Rectal smooth muscle tissue (tissue), 1 donor: ENCODE data around the gene TBC1D22A.

Experiments used
- H3K27ac ChIP-seq: one replicate; pipeline ENCODE4 v1.7.0; 2013; ENCODE audit warnings: low read depth, low read length, inconsistent platforms
- H3K27me3 ChIP-seq: one replicate; pipeline ENCODE4 v1.7.0; 2013; ENCODE audit warnings: low read length; ENCODE audit not compliant: control insufficient read depth, insufficient read depth
- H3K36me3 ChIP-seq: one replicate; pipeline ENCODE4 v1.7.0; 2013; ENCODE audit warnings: low read length; ENCODE audit not compliant: control insufficient read depth, insufficient read depth
- H3K4me1 ChIP-seq: one replicate; pipeline ENCODE4 v1.7.0; 2013; ENCODE audit warnings: low read length; ENCODE audit not compliant: control insufficient read depth, insufficient read depth
- H3K4me3 ChIP-seq: one replicate; pipeline ENCODE4 v1.7.0; 2013; ENCODE audit warnings: low read length
- H3K9ac ChIP-seq: one replicate; pipeline ENCODE4 v1.7.0; 2013; ENCODE audit warnings: low read length

The TBC1D22A gene

DNA sequence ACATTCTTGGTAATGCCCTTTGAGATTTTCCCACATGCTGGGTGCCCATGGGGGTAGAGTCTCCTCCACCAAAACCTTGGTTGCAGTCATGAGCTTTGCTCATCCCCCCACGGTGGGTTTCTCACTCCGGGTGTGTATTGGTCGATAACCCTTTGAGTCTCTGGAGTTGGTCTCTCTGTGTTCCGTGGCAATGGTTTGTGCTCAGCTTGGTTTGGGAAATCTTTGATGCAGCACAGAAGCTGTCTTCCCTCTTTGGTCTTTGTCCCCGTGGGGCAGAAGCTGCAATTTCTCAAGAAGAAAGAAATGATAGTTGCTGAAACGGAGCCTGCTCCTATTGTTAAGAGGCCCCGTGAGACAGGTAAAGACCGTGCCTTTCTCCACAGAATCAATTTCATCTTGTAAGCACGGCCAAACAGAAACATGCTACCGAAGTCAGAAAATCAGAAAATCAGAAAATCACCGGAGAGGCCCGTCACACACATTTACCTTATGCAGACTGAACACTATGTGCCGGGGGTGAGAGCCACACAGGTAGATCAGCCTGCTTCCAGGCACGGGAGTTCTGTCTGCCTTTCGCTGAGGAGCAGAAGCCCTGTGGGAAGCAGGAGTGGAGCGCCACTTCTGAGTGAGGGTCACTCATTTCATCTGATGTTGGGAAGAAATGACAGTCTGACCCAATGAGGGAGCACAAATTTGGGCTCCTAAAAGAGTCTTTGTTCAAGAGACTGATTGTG is 186.1 kb downstream of the TBC1D22A start:
- H3K4me3 ChIP-seq = no peak overlapping the region
- no peaks in the 10 kb centered on the region for H3K27me3 ChIP-seq
- no peaks in the 10 kb centered on the region for H3K36me3 ChIP-seq
- H3K27ac ChIP-seq = no peak overlapping the region
- H3K4me1 ChIP-seq = no peaks in the 10 kb centered on the region
- H3K9ac ChIP-seq = no peak overlapping the region

DNA sequence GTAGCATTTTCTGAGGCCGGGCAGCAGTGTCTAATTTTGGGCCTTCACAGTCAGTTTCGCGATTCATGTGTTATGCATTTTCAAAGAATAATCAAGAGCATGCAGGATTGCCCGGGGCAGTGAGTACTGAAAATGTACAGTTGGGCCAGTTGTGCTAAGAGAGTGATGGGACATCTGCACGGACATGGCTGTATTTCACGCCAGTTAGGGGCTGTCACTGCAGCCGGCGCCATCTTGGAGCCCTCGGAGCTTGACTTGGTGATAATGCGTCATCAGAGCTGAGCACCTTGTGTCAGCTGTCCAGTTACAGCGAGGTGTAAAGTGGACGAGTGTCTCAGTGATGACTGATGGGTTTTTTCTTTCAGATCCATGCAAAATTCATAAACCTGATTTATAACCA is 188.9 kb downstream of the TBC1D22A start:
- H3K9ac ChIP-seq = no peak overlapping the region
- no peaks in the 10 kb centered on the region for H3K36me3 ChIP-seq
- H3K4me3 ChIP-seq = no peak overlapping the region
- no peaks in the 10 kb centered on the region for H3K4me1 ChIP-seq
- no peaks in the 10 kb centered on the region for H3K27me3 ChIP-seq
- no peak overlapping the region for H3K27ac ChIP-seq

DNA sequence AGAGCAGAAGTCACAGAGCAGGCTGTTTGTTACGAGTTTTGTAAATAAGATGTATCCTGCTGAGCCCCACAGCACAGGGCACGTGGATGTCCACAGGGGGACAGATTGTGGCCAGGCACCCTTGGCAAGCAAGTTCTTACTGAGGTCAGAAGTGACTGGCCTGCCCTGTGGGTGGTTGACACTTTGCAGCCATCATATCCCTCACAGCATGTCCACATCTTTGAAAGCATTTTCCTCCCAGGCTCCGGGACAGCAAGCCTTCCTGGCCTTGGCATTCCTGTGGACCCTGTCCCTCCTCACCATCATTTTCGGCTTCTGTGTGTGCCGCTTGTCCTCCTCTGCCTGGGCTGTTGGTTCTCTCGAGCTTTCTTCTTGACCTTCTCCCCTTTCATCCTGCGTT is 189.5 kb downstream of the TBC1D22A start:
- Histone ChIP-seq H3K27ac (no peak overlapping the region), H3K27me3 (no peaks in the 10 kb centered on the region), H3K4me3 (no peak overlapping the region), H3K4me1 (no peaks in the 10 kb centered on the region), H3K36me3 (no peaks in the 10 kb centered on the region), H3K9ac (no peak overlapping the region)

DNA sequence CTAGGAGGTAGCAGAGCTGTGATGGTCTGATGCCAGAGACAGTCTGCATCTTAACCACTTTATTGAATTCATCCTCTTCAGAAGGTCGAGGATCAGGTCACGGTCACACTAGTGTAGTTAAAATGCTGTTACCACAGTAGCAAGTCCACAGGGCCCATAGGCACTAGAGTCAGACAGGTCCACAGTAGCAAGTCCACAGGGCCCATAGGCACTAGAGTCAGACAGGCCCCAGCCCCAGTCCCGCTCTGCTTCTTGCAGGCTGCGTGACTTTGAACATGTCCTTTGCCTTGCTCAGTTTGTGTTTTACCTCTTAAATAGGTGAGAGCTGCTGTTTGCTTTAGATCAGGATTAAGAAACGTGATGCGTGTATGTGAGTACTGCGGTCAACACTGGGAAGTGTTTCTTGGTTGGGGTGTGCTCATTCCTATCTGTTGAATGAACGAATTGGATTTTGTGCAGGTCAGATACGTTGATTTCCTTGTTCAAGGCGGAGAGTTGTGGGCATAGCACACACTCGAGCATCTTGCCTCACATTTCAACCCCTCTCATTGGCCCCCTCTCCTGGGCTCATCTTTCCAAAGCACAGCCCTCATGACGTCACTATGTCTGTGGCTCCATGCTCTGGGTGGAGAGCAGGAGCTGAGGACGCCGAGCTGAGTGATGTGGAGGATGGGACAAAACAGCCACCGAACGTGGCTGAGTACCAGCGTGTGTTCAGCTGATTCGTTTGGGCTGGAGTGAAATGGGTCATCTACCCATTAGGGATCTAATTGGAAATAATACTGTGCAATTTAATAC is 191.7 kb downstream of the TBC1D22A start:
- no peaks in the 10 kb centered on the region for H3K36me3 ChIP-seq
- H3K9ac ChIP-seq = no peak overlapping the region
- H3K27me3 ChIP-seq = no peaks in the 10 kb centered on the region
- no peak overlapping the region for H3K4me3 ChIP-seq
- no peaks in the 10 kb centered on the region for H3K4me1 ChIP-seq
- no peak overlapping the region for H3K27ac ChIP-seq

DNA sequence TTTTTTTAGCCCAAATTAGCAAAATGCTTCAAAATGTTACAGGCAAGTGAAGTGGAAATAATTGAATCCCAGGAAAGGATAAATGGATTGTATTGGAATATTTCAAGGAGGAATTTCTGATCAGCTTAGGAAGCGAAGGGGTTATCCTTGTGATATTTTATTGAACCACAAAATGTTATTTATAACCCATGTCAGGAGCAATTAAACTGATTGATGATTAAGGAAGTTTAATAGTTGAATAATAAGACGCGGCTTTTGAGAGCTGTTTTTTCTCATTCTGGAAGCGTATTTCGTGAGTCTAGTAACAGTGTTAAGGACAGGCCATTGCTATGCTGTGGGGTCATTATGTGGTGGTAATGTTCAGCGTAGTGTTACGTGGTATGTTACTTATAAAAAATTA is 192.3 kb downstream of the TBC1D22A start:
- H3K27me3 ChIP-seq = no peaks in the 10 kb centered on the region
- no peak overlapping the region for H3K4me3 ChIP-seq
- no peaks in the 10 kb centered on the region for H3K4me1 ChIP-seq
- H3K27ac ChIP-seq = no peak overlapping the region
- H3K9ac ChIP-seq = no peak overlapping the region
- H3K36me3 ChIP-seq = no peaks in the 10 kb centered on the region

DNA sequence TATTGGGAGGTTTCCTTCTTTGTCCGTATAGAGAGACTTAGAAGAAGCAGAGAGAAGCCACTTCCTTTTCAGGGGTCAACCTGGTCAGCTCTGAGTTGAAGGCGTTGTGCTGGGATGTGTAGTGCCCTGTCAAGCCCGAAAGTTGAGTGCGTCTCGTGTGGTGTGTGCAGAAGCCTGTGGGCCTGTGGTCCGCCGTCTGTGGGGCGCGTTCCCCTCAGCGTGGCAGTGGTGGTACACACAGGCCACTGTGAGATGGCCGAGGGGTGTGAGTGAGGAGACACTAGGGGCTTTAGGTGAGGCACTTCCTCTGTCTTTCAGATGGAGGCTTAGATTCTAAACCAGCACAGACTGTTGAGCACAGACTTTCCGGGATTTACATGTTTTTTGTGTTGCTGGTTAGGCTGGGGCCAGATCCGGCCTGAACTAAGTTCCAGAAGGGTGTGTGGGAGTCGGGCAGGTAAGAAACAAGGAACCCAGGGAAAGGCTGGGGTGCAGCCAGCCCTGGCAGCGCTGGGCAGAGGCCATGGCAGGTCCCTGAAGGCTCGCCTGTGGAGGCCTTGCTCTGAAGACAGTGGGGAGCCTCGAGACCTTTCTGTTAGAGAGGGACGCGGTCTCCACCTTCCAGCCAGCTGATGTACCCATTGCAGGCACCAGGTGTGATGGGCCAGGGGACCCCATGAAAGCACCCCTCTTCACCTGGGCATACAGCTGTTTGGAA is 194.2 kb downstream of the TBC1D22A start:
- no peaks in the 10 kb centered on the region for H3K36me3 ChIP-seq
- H3K4me3 ChIP-seq = no peak overlapping the region
- H3K9ac ChIP-seq = no peak overlapping the region
- no peaks in the 10 kb centered on the region for H3K27me3 ChIP-seq
- no peaks in the 10 kb centered on the region for H3K4me1 ChIP-seq
- no peak overlapping the region for H3K27ac ChIP-seq

DNA sequence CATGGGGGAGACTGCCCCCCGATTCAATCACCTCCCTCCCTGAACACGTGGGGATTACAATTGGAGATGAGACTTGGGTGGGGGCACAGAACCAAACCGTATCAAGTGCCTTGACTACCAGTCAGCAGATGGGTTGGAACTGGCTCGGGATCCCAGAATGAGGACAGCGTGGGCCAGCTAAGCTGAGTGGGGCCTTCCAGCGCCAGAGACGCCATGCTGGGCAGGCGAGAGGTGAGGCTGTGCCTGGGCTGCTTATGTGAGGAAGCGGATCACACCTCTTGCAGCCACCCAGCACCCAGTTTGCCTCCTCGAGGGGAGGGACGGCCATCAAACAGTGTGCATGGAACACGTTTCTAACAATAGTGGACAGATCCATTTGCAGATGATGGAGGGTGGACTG is 195.1 kb downstream of the TBC1D22A start:
- no peak overlapping the region for H3K4me3 ChIP-seq
- H3K27me3 ChIP-seq = no peaks in the 10 kb centered on the region
- no peaks in the 10 kb centered on the region for H3K36me3 ChIP-seq
- H3K4me1 ChIP-seq = no peaks in the 10 kb centered on the region
- no peak overlapping the region for H3K9ac ChIP-seq
- H3K27ac ChIP-seq = no peak overlapping the region

DNA sequence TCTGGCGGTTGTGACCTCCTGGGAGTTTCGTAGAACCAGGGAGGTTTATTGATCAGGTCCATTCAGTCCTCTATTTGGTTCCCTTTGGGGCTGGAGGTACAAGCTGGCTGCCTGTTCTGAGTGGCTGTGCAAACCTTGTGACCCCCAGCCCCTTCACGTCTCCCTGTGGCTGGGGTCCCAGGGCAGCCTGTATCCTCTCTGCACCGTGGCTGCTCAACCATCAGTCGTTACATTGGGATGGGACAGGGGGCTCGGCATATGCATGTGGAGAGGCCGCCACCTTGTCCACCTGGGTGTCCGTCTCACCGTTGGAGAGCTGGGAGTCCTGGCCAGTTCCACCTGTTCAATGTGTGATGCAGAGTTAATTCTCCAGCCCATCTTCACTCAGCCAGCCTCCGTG is 195.7 kb downstream of the TBC1D22A start:
- Histone ChIP-seq H3K9ac (no peak overlapping the region), H3K27ac (no peak overlapping the region), H3K4me1 (no peaks in the 10 kb centered on the region), H3K36me3 (no peaks in the 10 kb centered on the region), H3K27me3 (no peaks in the 10 kb centered on the region), H3K4me3 (no peak overlapping the region)

DNA sequence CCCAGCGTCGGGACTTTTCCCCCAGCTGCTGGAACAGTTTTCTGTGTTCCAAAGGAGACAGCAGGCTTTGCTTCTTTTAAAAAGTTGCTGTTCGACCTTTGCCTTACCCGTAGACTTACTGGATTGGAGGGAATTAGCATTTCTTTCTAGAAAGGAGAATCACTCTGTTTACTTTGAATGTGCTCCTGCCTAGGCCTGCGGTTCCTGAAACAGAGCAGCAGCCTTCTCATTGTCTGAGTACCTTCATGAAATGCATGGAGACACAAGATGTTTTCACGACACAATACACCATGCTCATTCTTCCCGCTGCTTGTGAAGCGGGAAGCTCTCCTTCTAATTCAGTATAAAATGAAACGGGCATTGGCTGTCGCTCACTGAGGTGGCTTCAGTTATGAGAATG is 196.2 kb downstream of the TBC1D22A start:
- Histone ChIP-seq H3K27ac (no peak overlapping the region), H3K4me3 (no peak overlapping the region), H3K9ac (no peak overlapping the region)

DNA sequence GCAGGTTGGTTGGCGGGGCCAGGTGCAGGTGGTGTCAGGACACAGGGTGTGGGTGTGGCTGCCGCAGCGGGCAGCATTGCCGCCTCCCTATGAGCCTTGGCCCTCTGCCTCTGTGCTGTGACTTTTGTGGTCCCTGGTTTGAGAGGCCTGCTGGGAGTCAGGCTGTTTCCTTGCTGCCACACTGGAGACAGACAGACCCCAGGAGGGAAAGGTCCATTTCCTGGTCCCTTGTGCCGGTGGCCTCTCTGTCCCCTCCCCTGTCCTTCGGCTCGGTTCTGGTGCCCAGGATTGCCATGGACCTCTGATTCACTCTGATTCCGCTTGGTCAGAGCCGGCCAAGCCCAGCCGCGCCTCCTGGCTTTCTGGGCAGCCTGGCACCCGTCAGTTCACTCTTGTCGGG is 196.9 kb downstream of the TBC1D22A start:
- Histone ChIP-seq H3K27ac (no peak overlapping the region), H3K9ac (no peak overlapping the region), H3K4me3 (no peak overlapping the region), H3K36me3 (no peaks in the 10 kb centered on the region), H3K4me1 (no peaks in the 10 kb centered on the region), H3K27me3 (no peaks in the 10 kb centered on the region)

More for the DNA sequence above, 196.2 kb downstream of the TBC1D22A start:
- H3K27me3 ChIP-seq = no peaks in the 10 kb centered on the region
- no peaks in the 10 kb centered on the region for H3K4me1 ChIP-seq
- no peaks in the 10 kb centered on the region for H3K36me3 ChIP-seq

DNA sequence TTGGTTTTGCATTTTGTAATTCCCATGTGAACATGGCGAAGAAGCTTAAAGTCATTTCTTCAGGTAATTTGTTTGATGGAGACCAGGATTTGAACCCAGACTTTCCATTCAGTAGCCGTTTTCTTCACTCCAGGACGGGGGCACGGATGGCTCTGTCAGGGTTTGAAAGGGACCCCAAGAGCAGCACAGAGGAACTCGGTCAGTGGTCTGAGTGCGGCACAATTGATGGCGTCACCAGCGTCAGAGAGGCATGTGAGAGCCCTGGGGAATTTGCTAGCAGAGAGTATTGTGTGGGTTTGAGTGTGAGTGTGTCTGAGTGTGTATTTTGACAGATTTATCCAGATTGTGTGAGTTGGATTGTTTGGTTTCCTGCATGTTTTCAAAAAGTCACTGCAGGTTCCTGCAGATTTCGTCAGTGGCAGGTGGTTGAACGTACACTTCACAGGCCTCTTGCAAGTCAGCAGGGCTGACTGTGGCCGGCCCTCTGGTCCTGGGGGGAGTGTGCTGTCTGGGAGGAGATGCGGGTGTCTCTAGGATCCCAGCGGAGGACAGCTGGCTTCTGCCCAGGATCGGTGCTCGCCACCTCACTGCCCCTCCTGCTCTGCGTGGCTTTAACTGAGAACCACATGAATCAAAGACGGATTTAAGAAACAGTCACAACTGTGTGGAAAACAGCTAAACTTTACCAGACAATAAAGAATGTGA is 199.3 kb downstream of the TBC1D22A start:
- Histone ChIP-seq H3K4me3 (no peak overlapping the region), H3K27ac (no peak overlapping the region), H3K27me3 (no peaks in the 10 kb centered on the region), H3K4me1 (no peaks in the 10 kb centered on the region), H3K9ac (no peak overlapping the region), H3K36me3 (no peaks in the 10 kb centered on the region)

DNA sequence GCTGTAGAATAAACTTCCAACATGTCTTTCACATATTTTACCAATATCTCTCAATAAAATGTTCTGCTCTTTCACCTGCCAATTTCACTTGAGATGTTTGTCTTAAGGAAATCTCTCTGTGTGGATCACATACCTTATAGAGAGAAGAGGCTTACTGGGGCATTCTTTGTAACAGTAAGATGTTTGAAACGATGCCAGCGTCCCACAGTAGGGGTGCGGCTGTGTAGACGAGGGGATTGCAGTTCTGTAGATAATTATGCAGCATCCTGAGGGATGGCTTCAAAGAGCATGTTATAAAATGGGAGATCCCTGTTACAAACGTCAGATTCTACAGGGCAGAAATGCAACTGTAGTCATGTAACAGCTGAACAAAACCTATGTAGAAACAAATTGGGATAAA is 200.0 kb downstream of the TBC1D22A start:
- no peak overlapping the region for H3K9ac ChIP-seq
- H3K4me1 ChIP-seq = no peaks in the 10 kb centered on the region
- no peak overlapping the region for H3K4me3 ChIP-seq
- H3K27me3 ChIP-seq = no peaks in the 10 kb centered on the region
- H3K36me3 ChIP-seq = no peaks in the 10 kb centered on the region
- H3K27ac ChIP-seq = no peak overlapping the region
